Breast epithelium (tissue), 3 donors: Measurements from ENCODE around the gene ATF1.

ENCODE experiments used
- POLR2A ChIP-seq: fragments of 450-650 bp; IDR thresholded peaks from one replicate; pipeline ENCODE4 v1.6.1; 2016; ENCODE audit warnings: antibody characterized with exemption, mild to moderate bottlenecking, moderate library complexity
- POLR2AphosphoS5 ChIP-seq, 3 donors: sonication (generic); formaldehyde crosslinking; IDR thresholded peaks; one replicate each; pipeline ENCODE4 v1.6.1; 2017; ENCODE audit warnings: antibody characterized with exemption in 3 of 3
- TF ChIP-seq, protein P1 (sequence below), 3 donors: fragments of 450-650 bp; IDR thresholded peaks; one replicate each; pipeline ENCODE4 v1.5.1; 2016 to 2017; ENCODE audit warnings: antibody characterized with exemption in 3 of 3, mild to moderate bottlenecking in 3 of 3, moderate library complexity in 3 of 3

- no peak for TF ChIP-seq POLR2A
- TF ChIP-seq, protein P1, sequence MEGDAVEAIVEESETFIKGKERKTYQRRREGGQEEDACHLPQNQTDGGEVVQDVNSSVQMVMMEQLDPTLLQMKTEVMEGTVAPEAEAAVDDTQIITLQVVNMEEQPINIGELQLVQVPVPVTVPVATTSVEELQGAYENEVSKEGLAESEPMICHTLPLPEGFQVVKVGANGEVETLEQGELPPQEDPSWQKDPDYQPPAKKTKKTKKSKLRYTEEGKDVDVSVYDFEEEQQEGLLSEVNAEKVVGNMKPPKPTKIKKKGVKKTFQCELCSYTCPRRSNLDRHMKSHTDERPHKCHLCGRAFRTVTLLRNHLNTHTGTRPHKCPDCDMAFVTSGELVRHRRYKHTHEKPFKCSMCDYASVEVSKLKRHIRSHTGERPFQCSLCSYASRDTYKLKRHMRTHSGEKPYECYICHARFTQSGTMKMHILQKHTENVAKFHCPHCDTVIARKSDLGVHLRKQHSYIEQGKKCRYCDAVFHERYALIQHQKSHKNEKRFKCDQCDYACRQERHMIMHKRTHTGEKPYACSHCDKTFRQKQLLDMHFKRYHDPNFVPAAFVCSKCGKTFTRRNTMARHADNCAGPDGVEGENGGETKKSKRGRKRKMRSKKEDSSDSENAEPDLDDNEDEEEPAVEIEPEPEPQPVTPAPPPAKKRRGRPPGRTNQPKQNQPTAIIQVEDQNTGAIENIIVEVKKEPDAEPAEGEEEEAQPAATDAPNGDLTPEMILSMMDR (IDR thresholded peaks at IDR 0.05) = peak; percentile 32 to 70 (median 66)
- no peak for TF ChIP-seq POLR2AphosphoS5 (IDR thresholded peaks at IDR 0.05)
Observed at GRCh38 chr12:50765095-50765911, 1.4 kb downstream of the ATF1 start.
